Panc1 (cell line): ENCODE measurements around the gene HRCT1.

Source experiments
- CTCF ChIP-seq: fragments of 450-650 bp; IDR thresholded peaks from 2 replicates; pipeline ENCODE4 v1.5.1; 2017; ENCODE audit warnings: mild to moderate bottlenecking
- POLR2AphosphoS5 ChIP-seq: IDR thresholded peaks from 2 replicates; pipeline ENCODE4 v1.6.1; 2012; ENCODE audit warnings: mild to moderate bottlenecking, low read depth, low read length, moderate library complexity
- SIN3A ChIP-seq: IDR thresholded peaks from 2 replicates; pipeline ENCODE4 v1.6.1; 2012; ENCODE audit warnings: low read depth, mild to moderate bottlenecking, low read length, moderate library complexity, borderline replicate concordance; ENCODE audit not compliant: insufficient read depth

- no peak for TF ChIP-seq CTCF
- TF ChIP-seq POLR2AphosphoS5 = no peak
- no peak for TF ChIP-seq SIN3A
Measured at GRCh38 chr9:35919212-35920008, 13.4 kb downstream of the HRCT1 start.
